HCT116 (cell line): Measurements from ENCODE around the gene RECQL5. TPM values are rescaled to one million over a fixed set of nuclear protein-coding genes. Genes with fewer than 3 reads are reported as not detected.

ENCODE experiments used
- ATAC-seq: fragments of 200-7000 bp; cut with Tn5 transposase; 2 replicates; pipeline ENCODE4 v1.9.1; 2020; ENCODE audit warnings: mild to moderate bottlenecking, moderate library complexity
- BruUV-seq: library from RNA; stranded (reverse); fragments of 400-500 nt; replicated peaks from 2 replicates; lab custom pipeline; 2021; lab: Mats Ljungman, UMichigan
- CTCF ChIA-PET: fragments of 300-600 bp; sonication (Branson Sonifier 250); formaldehyde crosslinking; loops from one replicate; lab custom pipeline; 2021; ENCODE audit warnings: antibody characterized with exemption; lab: Charles Lee
- POLR2A ChIA-PET: fragments of 300-600, 350-600 bp; sonication (Branson Sonifier 250); formaldehyde crosslinking; loops from one replicate; lab custom pipeline; 2021; ENCODE audit warnings: antibody characterized with exemption; lab: Charles Lee
- RAD21 ChIA-PET, 2 experiments: fragments of 300-600 bp; sonication (Branson Sonifier 250); formaldehyde crosslinking; loops; one replicate each; lab custom pipeline; 2023; ENCODE audit warnings: low total read pairs in 2 of 2; ENCODE audit not compliant: uncharacterized antibody in 2 of 2, unreplicated experiment in 2 of 2, low non-redundant PET in 1 of 2; lab: Charles Lee
- DNase-seq: peaks from one replicate; pipeline ENCODE4 v3.0.0-alpha.2; 2010; ENCODE audit warnings: low read depth, low spot score
- H2AFZ ChIP-seq: fragments of 200-600 bp; shearing (Covaris generic), sonication (generic); 2 replicates; pipeline ENCODE4 v1.6.1; 2017; ENCODE audit warnings: low read depth, mixed run types, mixed read lengths, antibody characterized with exemption, low read length; ENCODE audit not compliant: poor library complexity, severe bottlenecking
- H3K27ac ChIP-seq: 2 replicates; pipeline ENCODE4 v1.5.1; 2012; ENCODE audit warnings: low read depth, low read length
- H3K27me3 ChIP-seq: fragments of 200-600 bp; sonication (generic); 2 replicates; pipeline ENCODE4 v1.6.1; 2016; ENCODE audit warnings: mixed run types, low read length, mixed read lengths; ENCODE audit not compliant: insufficient read depth
- H3K36me3 ChIP-seq, 2 experiments: fragments of 200-500 bp in 1 of 2; fragments of 200-600 bp in 1 of 2; sonication (Bioruptor generic) in 1 of 2; sonication (generic) in 1 of 2; 2 replicates each; pipeline versions ENCODE4 v1.5.1 to v1.6.1; 2014 to 2016; ENCODE audit warnings: low read length in 2 of 2, inconsistent platforms in 1 of 2, mixed read lengths in 1 of 2, mixed run types in 1 of 2; ENCODE audit not compliant: insufficient read depth in 2 of 2, control insufficient read depth in 1 of 2
- H3K4me1 ChIP-seq, 2 experiments: fragments of 200-600 bp in 1 of 2; sonication (generic) in 1 of 2; 2 replicates each; pipeline versions ENCODE4 v1.5.1 to v1.6.1; 2012 to 2017; ENCODE audit warnings: low read length in 2 of 2, inconsistent platforms in 1 of 2, mild to moderate bottlenecking in 1 of 2, mixed read lengths in 1 of 2, mixed run types in 1 of 2, moderate library complexity in 1 of 2; ENCODE audit not compliant: insufficient read depth in 2 of 2, control insufficient read depth in 1 of 2
- H3K4me2 ChIP-seq: fragments of 200-600 bp; sonication (generic); 2 replicates; pipeline ENCODE4 v1.6.1; 2017; ENCODE audit warnings: mixed run types, low read length, mixed read lengths
- H3K4me3 ChIP-seq, 2 experiments: fragments of 200-600 bp in 1 of 2; sonication (generic) in 1 of 2; replicated peaks in 1 of 2; 2 replicates each; pipeline ENCODE4 v1.5.1; 2011 to 2016; ENCODE audit warnings: low read length in 2 of 2, control low read depth in 1 of 2, low read depth in 1 of 2, mild to moderate bottlenecking in 1 of 2, mixed read lengths in 1 of 2, mixed run types in 1 of 2
- H3K79me2 ChIP-seq: fragments of 200-600 bp; sonication (generic); 2 replicates; pipeline ENCODE4 v1.6.1; 2017; ENCODE audit warnings: mild to moderate bottlenecking, mixed run types, low read length, moderate library complexity, mixed read lengths; ENCODE audit not compliant: insufficient read depth
- H3K9ac ChIP-seq: fragments of 200-600 bp; sonication (generic); 2 replicates; pipeline ENCODE4 v1.6.1; 2016; ENCODE audit warnings: low read length, mixed read lengths
- H3K9me2 ChIP-seq: fragments of 200-600 bp; sonication (generic), shearing (Covaris generic); 2 replicates; pipeline ENCODE4 v1.6.1; 2017; ENCODE audit warnings: mixed run types, mild to moderate bottlenecking, moderate library complexity; ENCODE audit not compliant: insufficient read depth
- H3K9me3 ChIP-seq, 2 experiments: fragments of 200-500 bp in 1 of 2; fragments of 200-600 bp in 1 of 2; sonication (Bioruptor generic) in 1 of 2; sonication (generic) in 1 of 2; 2 replicates each; pipeline ENCODE4 v1.6.1; 2014 to 2017; ENCODE audit warnings: low read length in 2 of 2, mixed read lengths in 2 of 2, inconsistent platforms in 1 of 2, low read depth in 1 of 2, mild to moderate bottlenecking in 1 of 2, mixed run types in 1 of 2, moderate library complexity in 1 of 2; ENCODE audit not compliant: control insufficient read depth in 1 of 2, insufficient read depth in 1 of 2
- H4K20me1 ChIP-seq: fragments of 200-600 bp; sonication (generic), shearing (Covaris generic); 2 replicates; pipeline ENCODE4 v1.6.1; 2017; ENCODE audit warnings: mixed run types, mild to moderate bottlenecking, moderate library complexity; ENCODE audit not compliant: insufficient read depth
- CBX3 ChIP-seq: IDR thresholded peaks from 2 replicates; pipeline ENCODE4 v1.6.1; 2012; ENCODE audit warnings: low read depth
- CEBPB ChIP-seq: IDR thresholded peaks from 2 replicates; pipeline ENCODE4 v1.6.1; 2012; ENCODE audit warnings: low read depth
- EGR1 ChIP-seq: IDR thresholded peaks from 2 replicates; pipeline ENCODE4 v1.6.1; 2012; ENCODE audit warnings: low read depth
- EZH2 ChIP-seq: fragments of 200-600 bp; sonication (generic); IDR thresholded peaks from 2 replicates; pipeline ENCODE4 v1.6.1; 2017; ENCODE audit warnings: antibody characterized with exemption, mixed run types
- EZH2phosphoT487 ChIP-seq: fragments of 200-600 bp; IDR thresholded peaks from 2 replicates; pipeline ENCODE4 v1.6.1; 2018; ENCODE audit warnings: antibody characterized with exemption, borderline replicate concordance
- FOSL1 ChIP-seq: IDR thresholded peaks from 2 replicates; pipeline ENCODE4 v1.6.1; 2012; ENCODE audit warnings: low read depth
- JUND ChIP-seq: IDR thresholded peaks from 2 replicates; pipeline ENCODE4 v1.6.1; 2012
- POLR2A ChIP-seq: IDR thresholded peaks from 2 replicates; pipeline ENCODE4 v1.7.0; 2011; ENCODE audit warnings: borderline replicate concordance; ENCODE audit not compliant: insufficient read depth, insufficient read length; ENCODE audit errors: extremely low read depth
- POLR2AphosphoS5 ChIP-seq: IDR thresholded peaks from 2 replicates; pipeline ENCODE4 v1.6.1; 2011; ENCODE audit warnings: mild to moderate bottlenecking, low read depth, low read length, moderate library complexity
- RAD21 ChIP-seq: IDR thresholded peaks from 2 replicates; pipeline ENCODE4 v1.6.1; 2012; ENCODE audit warnings: low read depth, mild to moderate bottlenecking
- SIN3A ChIP-seq: IDR thresholded peaks from 2 replicates; pipeline ENCODE4 v1.6.1; 2012; ENCODE audit warnings: low read depth
- SP1 ChIP-seq: IDR thresholded peaks from 2 replicates; pipeline ENCODE4 v1.6.1; 2012; ENCODE audit warnings: low read depth
- SRF ChIP-seq: IDR thresholded peaks from 2 replicates; pipeline ENCODE4 v1.6.1; 2012; ENCODE audit warnings: low read depth
- YY1 ChIP-seq: IDR thresholded peaks from 2 replicates; pipeline ENCODE4 v1.6.1; 2011; ENCODE audit warnings: low read length, low read depth, moderate library complexity, mild to moderate bottlenecking; ENCODE audit not compliant: insufficient replicate concordance; ENCODE audit errors: extremely low read depth
- ZBTB33 ChIP-seq: IDR thresholded peaks from 2 replicates; pipeline ENCODE4 v1.6.1; 2011; ENCODE audit warnings: mild to moderate bottlenecking, low read length, moderate library complexity; ENCODE audit not compliant: insufficient replicate concordance; ENCODE audit errors: extremely low read depth
- ZNF274 ChIP-seq: fragments of 200-500 bp; sonication (Bioruptor generic); IDR thresholded peaks from 2 replicates; pipeline ENCODE4 v1.6.1; 2014; ENCODE audit warnings: mild to moderate bottlenecking, low read depth, low read length, inconsistent platforms
- intact Hi-C: fragments of 100-400 bp; cut with micrococcal nuclease; formaldehyde crosslinking; loops from 2 replicates; pipeline ENCODE4 v1.10.0; 2022
- total RNA-seq: library from RNA; stranded (reverse); gene quantifications from one replicate; pipeline ENCODE4 v1.2.1, GENCODE V29; 2021; ENCODE audit not compliant: unreplicated experiment
- TF ChIP-seq, protein P1 (sequence below): IDR thresholded peaks from 2 replicates; pipeline ENCODE4 v1.6.1; 2012
- TF ChIP-seq, protein P2 (sequence below), 3 experiments: fragments of 200-600 bp in 1 of 3; sonication (generic) in 1 of 3; IDR thresholded peaks in 2 of 3; conservative IDR thresholded peaks in 1 of 3; 2 replicates each; pipeline ENCODE4 v1.5.1; 2012 to 2017; ENCODE audit warnings: low read depth in 2 of 3, low read length in 2 of 3, antibody characterized with exemption in 1 of 3, borderline replicate concordance in 1 of 3, control low read depth in 1 of 3, mild to moderate bottlenecking in 1 of 3, mixed read lengths in 1 of 3, mixed run types in 1 of 3, moderate library complexity in 1 of 3; ENCODE audit not compliant: insufficient read depth in 1 of 3
- TF ChIP-seq, protein P3 (sequence below): IDR thresholded peaks from 2 replicates; pipeline ENCODE4 v1.6.1; 2012; ENCODE audit warnings: low read depth
- TF ChIP-seq, protein P4 (sequence below): IDR thresholded peaks from 2 replicates; pipeline ENCODE4 v1.6.1; 2012

RECQL5 gene
- total RNA-seq, 1 experiment from 2014 or later = 83.3 TPM

- Histone ChIP-seq H4K20me1 (no peaks in the 10 kb centered on the region), H3K79me2 (no peaks in the 10 kb centered on the region), H3K9ac (no peak overlapping the region), H3K9me2 (no peaks in the 10 kb centered on the region), H2AFZ (no peak overlapping the region), H3K4me1 (peaks cover 0 to 17% of the 10 kb centered on the region in 2 experiments; a peak in 1 of 4 replicates), H3K4me3 (no peak overlapping the region), H3K27ac (no peak overlapping the region), H3K4me2 (no peak overlapping the region), H3K27me3 (no peaks in the 10 kb centered on the region), H3K9me3 (no peaks in the 10 kb centered on the region), H3K36me3 (no peaks in the 10 kb centered on the region)
- intact Hi-C loops = no loop called here
- no peak for ATAC-seq
- no peak for DNase-seq
- BruUV-seq = no TSS peak
- TF ChIP-seq, protein P1, sequence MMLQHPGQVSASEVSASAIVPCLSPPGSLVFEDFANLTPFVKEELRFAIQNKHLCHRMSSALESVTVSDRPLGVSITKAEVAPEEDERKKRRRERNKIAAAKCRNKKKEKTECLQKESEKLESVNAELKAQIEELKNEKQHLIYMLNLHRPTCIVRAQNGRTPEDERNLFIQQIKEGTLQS = no peak
- no peak for TF ChIP-seq SIN3A
- no peak for TF ChIP-seq POLR2A
- TF ChIP-seq CEBPB = no peak
- no peak for TF ChIP-seq CBX3
- TF ChIP-seq EZH2phosphoT487 = no peak
- TF ChIP-seq EGR1 = no peak
- no peak for TF ChIP-seq RAD21
- no peak for TF ChIP-seq EZH2
- no peak for TF ChIP-seq SP1
- TF ChIP-seq POLR2AphosphoS5 = no peak
- TF ChIP-seq JUND = no peak
- TF ChIP-seq, protein P2, sequence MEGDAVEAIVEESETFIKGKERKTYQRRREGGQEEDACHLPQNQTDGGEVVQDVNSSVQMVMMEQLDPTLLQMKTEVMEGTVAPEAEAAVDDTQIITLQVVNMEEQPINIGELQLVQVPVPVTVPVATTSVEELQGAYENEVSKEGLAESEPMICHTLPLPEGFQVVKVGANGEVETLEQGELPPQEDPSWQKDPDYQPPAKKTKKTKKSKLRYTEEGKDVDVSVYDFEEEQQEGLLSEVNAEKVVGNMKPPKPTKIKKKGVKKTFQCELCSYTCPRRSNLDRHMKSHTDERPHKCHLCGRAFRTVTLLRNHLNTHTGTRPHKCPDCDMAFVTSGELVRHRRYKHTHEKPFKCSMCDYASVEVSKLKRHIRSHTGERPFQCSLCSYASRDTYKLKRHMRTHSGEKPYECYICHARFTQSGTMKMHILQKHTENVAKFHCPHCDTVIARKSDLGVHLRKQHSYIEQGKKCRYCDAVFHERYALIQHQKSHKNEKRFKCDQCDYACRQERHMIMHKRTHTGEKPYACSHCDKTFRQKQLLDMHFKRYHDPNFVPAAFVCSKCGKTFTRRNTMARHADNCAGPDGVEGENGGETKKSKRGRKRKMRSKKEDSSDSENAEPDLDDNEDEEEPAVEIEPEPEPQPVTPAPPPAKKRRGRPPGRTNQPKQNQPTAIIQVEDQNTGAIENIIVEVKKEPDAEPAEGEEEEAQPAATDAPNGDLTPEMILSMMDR (IDR thresholded peaks at IDR 0.05 in 2 of 3, conservative IDR thresholded peaks at IDR 0.05 in 1 of 3; ENCODE audit: borderline replicate concordance in 1 of 3, insufficient read depth in 1 of 3, low read depth in 2 of 3, low read length in 2 of 3) = no peak
- TF ChIP-seq, protein P3, sequence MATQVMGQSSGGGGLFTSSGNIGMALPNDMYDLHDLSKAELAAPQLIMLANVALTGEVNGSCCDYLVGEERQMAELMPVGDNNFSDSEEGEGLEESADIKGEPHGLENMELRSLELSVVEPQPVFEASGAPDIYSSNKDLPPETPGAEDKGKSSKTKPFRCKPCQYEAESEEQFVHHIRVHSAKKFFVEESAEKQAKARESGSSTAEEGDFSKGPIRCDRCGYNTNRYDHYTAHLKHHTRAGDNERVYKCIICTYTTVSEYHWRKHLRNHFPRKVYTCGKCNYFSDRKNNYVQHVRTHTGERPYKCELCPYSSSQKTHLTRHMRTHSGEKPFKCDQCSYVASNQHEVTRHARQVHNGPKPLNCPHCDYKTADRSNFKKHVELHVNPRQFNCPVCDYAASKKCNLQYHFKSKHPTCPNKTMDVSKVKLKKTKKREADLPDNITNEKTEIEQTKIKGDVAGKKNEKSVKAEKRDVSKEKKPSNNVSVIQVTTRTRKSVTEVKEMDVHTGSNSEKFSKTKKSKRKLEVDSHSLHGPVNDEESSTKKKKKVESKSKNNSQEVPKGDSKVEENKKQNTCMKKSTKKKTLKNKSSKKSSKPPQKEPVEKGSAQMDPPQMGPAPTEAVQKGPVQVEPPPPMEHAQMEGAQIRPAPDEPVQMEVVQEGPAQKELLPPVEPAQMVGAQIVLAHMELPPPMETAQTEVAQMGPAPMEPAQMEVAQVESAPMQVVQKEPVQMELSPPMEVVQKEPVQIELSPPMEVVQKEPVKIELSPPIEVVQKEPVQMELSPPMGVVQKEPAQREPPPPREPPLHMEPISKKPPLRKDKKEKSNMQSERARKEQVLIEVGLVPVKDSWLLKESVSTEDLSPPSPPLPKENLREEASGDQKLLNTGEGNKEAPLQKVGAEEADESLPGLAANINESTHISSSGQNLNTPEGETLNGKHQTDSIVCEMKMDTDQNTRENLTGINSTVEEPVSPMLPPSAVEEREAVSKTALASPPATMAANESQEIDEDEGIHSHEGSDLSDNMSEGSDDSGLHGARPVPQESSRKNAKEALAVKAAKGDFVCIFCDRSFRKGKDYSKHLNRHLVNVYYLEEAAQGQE = no peak
- TF ChIP-seq ZBTB33 = no peak
- TF ChIP-seq ZNF274 = no peak
- TF ChIP-seq, protein P4, sequence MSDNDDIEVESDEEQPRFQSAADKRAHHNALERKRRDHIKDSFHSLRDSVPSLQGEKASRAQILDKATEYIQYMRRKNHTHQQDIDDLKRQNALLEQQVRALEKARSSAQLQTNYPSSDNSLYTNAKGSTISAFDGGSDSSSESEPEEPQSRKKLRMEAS = no peak
- no peak for TF ChIP-seq SRF
- no peak for TF ChIP-seq FOSL1
- TF ChIP-seq YY1 = no peak
- POLR2A ChIA-PET = interaction anchor here (0.8 kb wide), 1 partner anchor 8 kb away, joined by 4 read pairs; no protein-coding TSS in a partner anchor
- RAD21 ChIA-PET = no interaction called here
- CTCF ChIA-PET = interaction anchor here (1.0 to 3.1 kb wide), 4 partner anchors 9 to 131 kb away, joined by 3 to 15 read pairs (median 6); partner anchors contain the start of gene SMIM5
Measured at GRCh38 chr17:75617218-75617617, 49.7 kb downstream of the RECQL5 start.
